Sigmoid colon (tissue), 7 donors: ENCODE measurements around the gene XRCC5. TPM values are rescaled to one million over a fixed set of nuclear protein-coding genes. Genes with fewer than 3 reads are reported as not detected.
"Not testable (repeated sequence)": the region's sequence is repeated elsewhere in the genome, so short reads cannot be mapped to it uniquely, and the experiment has no call there.

Experiments used
- DNase-seq: peaks from one replicate; pipeline ENCODE4 v3.0.0-alpha.2; 2019
- H3K27ac ChIP-seq, 4 donors: fragments of 200-600 bp; sonication (generic); one replicate each; pipeline ENCODE4 v1.5.1; 2016 to 2019; ENCODE audit warnings: mild to moderate bottlenecking in 1 of 4
- H3K27me3 ChIP-seq, 3 donors: fragments of 200-600 bp; sonication (generic); one replicate each; pipeline ENCODE4 v1.5.1; 2019; ENCODE audit warnings: mild to moderate bottlenecking in 1 of 3
- H3K36me3 ChIP-seq, 4 donors: fragments of 200-600 bp; sonication (generic); one replicate each; pipeline ENCODE4 v1.5.1; 2016 to 2019
- H3K4me1 ChIP-seq, 4 donors: fragments of 200-600 bp; sonication (generic); one replicate each; pipeline ENCODE4 v1.5.1; 2017 to 2019
- H3K4me3 ChIP-seq, 4 donors: fragments of 200-600 bp; sonication (generic); one replicate each; pipeline ENCODE4 v1.5.1; 2017 to 2019; ENCODE audit warnings: mild to moderate bottlenecking in 2 of 4, moderate library complexity in 1 of 4
- H3K9me3 ChIP-seq, 4 donors: fragments of 200-600 bp in 3 of 4; sonication (generic) in 3 of 4; one replicate each; pipeline versions ENCODE4 v1.5.1 to v1.6.1; 2013 to 2019
- CTCF ChIP-seq, 4 experiments: fragments of 450-650 bp in 3 of 4; fragments of 200-600 bp in 1 of 4; IDR thresholded peaks; one replicate each; pipeline ENCODE4 v1.5.1; 2016 to 2019; ENCODE audit warnings: antibody characterized with exemption in 4 of 4, mild to moderate bottlenecking in 3 of 4, moderate library complexity in 2 of 4
- EP300 ChIP-seq, 4 donors: sonication (generic); formaldehyde crosslinking; IDR thresholded peaks; one replicate each; pipeline ENCODE4 v1.6.1; 2017; ENCODE audit warnings: antibody characterized with exemption in 4 of 4
- POLR2A ChIP-seq, 2 donors: fragments of 450-650 bp; IDR thresholded peaks; one replicate each; pipeline ENCODE4 v1.6.1; 2016; ENCODE audit warnings: antibody characterized with exemption in 2 of 2, mild to moderate bottlenecking in 2 of 2, moderate library complexity in 2 of 2
- POLR2AphosphoS5 ChIP-seq, 4 donors: sonication (generic); formaldehyde crosslinking; IDR thresholded peaks; one replicate each; pipeline ENCODE4 v1.6.1; 2017; ENCODE audit warnings: antibody characterized with exemption in 4 of 4
- WGBS, 2 donors: extraction: QIAGEN DNeasy Blood & Tissue Kit; methylation state at CpG; one replicate each; pipeline ENCODE4 v1.1.7; 2013; 5-methylcytosine and 5-hydroxymethylcytosine counted together
- intact Hi-C: fragments of 100-400 bp; cut with DNase I; formaldehyde crosslinking; loops from one replicate; pipeline ENCODE4 v1.15.1; 2023
- polyA plus RNA-seq, 3 donors: library from polyadenylated mRNA; stranded (reverse); fragments of 200-250 nt; gene quantifications; one replicate each; pipeline ENCODE4 v1.2.3, GENCODE V29; 2013
- total RNA-seq, 4 donors: library from RNA; depleted of rRNA; stranded (reverse); fragments of >200 nt; gene quantifications; one replicate each; pipeline ENCODE4 v1.1.0, GENCODE V29; 2016
- donor health status: healthy with polysubstance abuse.
- donor health status: Bipolar disorder and iron deficiency.
- donor health status: healthy.

XRCC5 gene
- total and polyA plus RNA-seq, 7 donors = 70.3 to 152 (median 111) TPM

DNA sequence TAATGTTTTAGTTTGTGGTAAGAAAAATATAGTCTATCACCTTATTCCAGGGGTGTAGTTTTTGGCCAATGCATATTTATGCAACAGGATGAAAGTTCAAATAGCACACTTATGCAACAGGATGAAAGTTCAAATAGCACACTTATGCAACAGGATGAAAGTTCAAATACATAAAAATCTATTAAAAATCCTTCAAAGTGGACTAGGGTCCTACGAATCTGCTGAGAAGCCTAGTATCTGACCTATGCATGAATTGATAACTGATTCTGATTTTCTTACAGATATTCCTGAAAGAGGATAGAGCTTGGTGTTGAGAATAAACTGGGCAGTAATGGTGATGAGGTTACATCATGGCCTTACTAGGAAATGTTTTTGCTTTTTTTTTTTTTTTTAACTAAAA lies 30.4 kb upstream of the XRCC5 start:
- Histone ChIP-seq H3K27me3 (no peaks in the 10 kb centered on the region), H3K36me3 (peaks cover 0 to 4% (median 0%) of the 10 kb centered on the region in 4 donors), H3K4me1 (peaks cover 0 to 19% (median 14%) of the 10 kb centered on the region in 4 donors), H3K4me3 (no peak overlapping the region), H3K9me3 (no peaks in the 10 kb centered on the region), H3K27ac (no peak overlapping the region)
- WGBS, 2 donors = 22 to 57% methylated on average over 1 of the region's 1 CpG
- DNase-seq = no peak
- intact Hi-C loops = no loop called here
- TF ChIP-seq EP300 (IDR thresholded peaks at IDR 0.05) = no peak
- no peak for TF ChIP-seq CTCF (IDR thresholded peaks at IDR 0.05)
- TF ChIP-seq POLR2AphosphoS5 (IDR thresholded peaks at IDR 0.05) = no peak
- no peak for TF ChIP-seq POLR2A (IDR thresholded peaks at IDR 0.05)

- H3K27me3 ChIP-seq, DNase-seq, H3K4me3 ChIP-seq, H3K9me3 ChIP-seq, H3K27ac ChIP-seq, intact Hi-C loops, H3K36me3 ChIP-seq: not testable (repeated sequence)
- 97 to 98% methylated on average over 10 of the region's 10 CpGs for WGBS, 2 donors
- H3K4me1 ChIP-seq = peaks cover 0 to 19% (median 14%) of the 10 kb centered on the region in 4 donors
These were observed 29.1 kb upstream of the XRCC5 start for GRCh38 chr2:216080048-216080447.

GRCh38 chr2:216081012-216081411 lies 28.1 kb upstream of the XRCC5 start:
- H3K36me3 ChIP-seq = no peaks in the 10 kb centered on the region
- peaks cover 0 to 19% (median 14%) of the 10 kb centered on the region in 4 donors for H3K4me1 ChIP-seq
- H3K4me3 ChIP-seq = peak overlapping the region; percentile 63 to 66 (median 64)
- no peaks in the 10 kb centered on the region for H3K27me3 ChIP-seq
- H3K27ac ChIP-seq = peak overlapping the region; percentile 31 to 57 (median 54)
- intact Hi-C loops = loop anchor here (1.0 kb wide), 1 partner anchor 28 kb away; the partner anchor contains the start of gene XRCC5
- TF ChIP-seq EP300 (IDR thresholded peaks at IDR 0.05) = no peak
- TF ChIP-seq POLR2A (IDR thresholded peaks at IDR 0.05) = no peak
- no peak for TF ChIP-seq CTCF (IDR thresholded peaks at IDR 0.05)
- TF ChIP-seq POLR2AphosphoS5 (IDR thresholded peaks at IDR 0.05) = no peak
- no peaks in the 10 kb centered on the region for H3K9me3 ChIP-seq
- DNase-seq = no peak
- WGBS, 2 donors = 7 to 37% methylated on average over 1 of the region's 1 CpG

- peak; percentile 90 for DNase-seq
- intact Hi-C loops = loop anchor here (1.0 kb wide), 1 partner anchor 28 kb away; the partner anchor contains the start of gene XRCC5
- WGBS, 2 donors = 1% methylated on average over 44 of the region's 44 CpGs
- Histone ChIP-seq H3K36me3 (no peaks in the 10 kb centered on the region), H3K9me3 (no peaks in the 10 kb centered on the region), H3K4me1 (peaks cover 0 to 19% (median 14%) of the 10 kb centered on the region in 4 donors), H3K27ac (peak within 1 kb of the TSS; percentile 31 to 57 (median 54)), H3K27me3 (no peaks in the 10 kb centered on the region), H3K4me3 (peak within 1 kb of the TSS; percentile 63 to 66 (median 64))
- TF ChIP-seq POLR2A (IDR thresholded peaks at IDR 0.05) (no peak), POLR2AphosphoS5 (IDR thresholded peaks at IDR 0.05) (peak in 3 of 4 donors; percentile 39 to 43 (median 41)), CTCF (IDR thresholded peaks at IDR 0.05) (no peak), EP300 (IDR thresholded peaks at IDR 0.05) (no peak)
These were observed 27.5 kb upstream of the XRCC5 start, which contains the start of the genes PECR and TMEM169 for GRCh38 chr2:216081487-216082116. Gene PECR (minus strand): TSS chr2:216081809. CDS start chr2:216081741, 68 bp downstream. Gene TMEM169 (plus strand): TSS chr2:216081919. CDS start chr2:216095964, 14,045 bp downstream.

DNA sequence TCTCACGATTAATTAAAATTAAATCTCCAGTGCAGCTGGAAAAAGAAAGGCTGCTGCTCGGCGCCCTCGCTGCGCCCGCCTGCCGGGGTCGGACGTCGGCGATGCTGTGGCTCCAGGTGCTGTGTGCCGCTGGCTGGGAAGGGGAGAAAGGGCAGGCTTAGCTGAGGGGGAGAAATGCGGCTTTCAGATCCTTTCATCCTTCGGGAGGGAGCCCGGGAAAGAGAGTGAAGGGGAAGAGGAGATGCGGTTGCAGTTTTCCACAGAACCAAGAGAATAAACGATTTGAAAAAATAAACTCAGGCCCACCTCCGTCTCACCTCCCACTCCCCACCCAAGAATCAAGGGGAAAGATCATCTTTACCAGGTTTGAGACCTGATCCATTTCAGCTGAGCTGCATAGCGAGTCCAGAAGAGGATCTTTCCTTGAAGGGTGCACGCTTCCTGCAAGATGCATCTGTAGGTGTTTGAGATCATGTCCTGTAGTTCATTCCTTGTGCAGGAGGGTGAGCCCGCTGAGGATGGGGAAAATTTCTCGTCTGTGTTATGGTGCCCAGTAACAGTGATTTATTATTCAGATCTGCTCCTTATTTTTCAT lies 26.9 kb upstream of the XRCC5 start:
- H3K36me3 ChIP-seq = no peaks in the 10 kb centered on the region
- peak overlapping the region; percentile 31 to 57 (median 54) for H3K27ac ChIP-seq
- H3K4me1 ChIP-seq = peaks cover 0 to 19% (median 14%) of the 10 kb centered on the region in 4 donors
- no peak for TF ChIP-seq CTCF (IDR thresholded peaks at IDR 0.05)
- no peak for TF ChIP-seq EP300 (IDR thresholded peaks at IDR 0.05)
- TF ChIP-seq POLR2AphosphoS5 (IDR thresholded peaks at IDR 0.05) = no peak
- no peak for TF ChIP-seq POLR2A (IDR thresholded peaks at IDR 0.05)
- WGBS, 2 donors = 15 to 18% methylated on average over 22 of the region's 22 CpGs
- H3K9me3 ChIP-seq = no peaks in the 10 kb centered on the region
- no peaks in the 10 kb centered on the region for H3K27me3 ChIP-seq
- H3K4me3 ChIP-seq = peak overlapping the region; percentile 63 to 66 (median 64)
- intact Hi-C loops = no loop called here
- no peak for DNase-seq
